Stimulated activated CD8-positive, alpha-beta memory T cell treated with anti-CD3 and anti-CD28 coated beads, Interleukin-4, amount 100 ng/mL, for 1 hour (primary cell): ENCODE data around the gene ID3.
A peak's percentile ranks its signal among the peaks of the same experiment; 100 is the strongest.

Source experiments
- DNase-seq, 2 donors: peaks; one replicate each; pipeline ENCODE4 v3.0.0-alpha.2; 2020; ENCODE audit warnings: low read depth in 2 of 2, low spot score in 1 of 2

ID3 gene

DNA sequence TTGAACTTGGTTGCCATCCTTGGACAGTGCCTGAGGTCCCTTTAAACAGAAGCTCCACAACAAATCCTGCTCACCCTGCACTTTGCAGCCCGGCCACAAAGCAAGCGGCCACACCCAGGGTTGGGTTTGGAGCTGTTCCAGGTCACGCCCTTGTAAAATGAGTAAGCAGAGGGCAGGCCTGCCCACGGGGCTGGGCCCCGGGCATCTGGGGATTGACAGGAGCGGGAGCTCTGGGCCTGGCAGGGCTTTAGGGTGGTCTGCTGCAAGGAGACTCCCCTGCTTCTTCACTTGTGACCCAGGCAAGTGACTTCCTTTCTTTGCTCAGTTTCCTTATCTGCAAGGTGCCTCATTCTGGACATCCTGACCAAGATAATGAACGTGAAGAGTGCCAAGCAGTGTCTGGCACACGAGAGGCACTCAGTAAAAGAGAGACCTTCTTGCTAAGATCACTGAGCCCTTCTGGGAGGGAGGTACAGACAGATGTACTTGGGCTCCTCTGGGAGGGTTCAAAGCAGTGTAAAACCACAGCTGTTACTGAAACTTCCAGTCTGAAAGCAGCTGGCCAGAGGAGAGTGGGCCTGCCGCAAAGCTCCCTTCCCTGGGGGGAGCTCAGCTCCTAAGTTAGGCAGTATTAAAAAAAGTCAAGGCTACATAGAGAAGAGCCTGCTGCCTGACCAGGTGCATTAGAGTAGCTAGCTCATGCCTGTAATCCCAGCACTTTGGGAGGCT, 30.9 kb downstream of the ID3 start:
- peak; percentile 43 to 68 for DNase-seq

DNA sequence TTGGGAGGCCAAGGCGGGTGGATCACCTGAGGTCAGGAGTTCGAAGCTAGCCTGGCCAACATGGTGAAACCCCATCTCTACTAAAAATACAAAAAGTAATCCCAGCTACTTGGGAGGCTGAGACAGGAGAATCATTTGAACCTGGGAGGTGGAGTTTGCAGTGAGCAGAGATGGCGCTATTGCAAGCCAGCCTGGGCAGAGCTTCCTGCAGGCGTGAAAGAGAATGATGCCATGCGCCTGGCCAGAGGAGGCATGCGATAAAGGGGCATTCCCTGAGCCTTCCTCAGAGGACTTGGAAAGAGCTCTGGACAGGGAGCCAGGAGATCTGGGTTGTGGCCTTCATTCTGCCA, 31.4 kb downstream of the ID3 start:
- DNase-seq = no peak

DNA sequence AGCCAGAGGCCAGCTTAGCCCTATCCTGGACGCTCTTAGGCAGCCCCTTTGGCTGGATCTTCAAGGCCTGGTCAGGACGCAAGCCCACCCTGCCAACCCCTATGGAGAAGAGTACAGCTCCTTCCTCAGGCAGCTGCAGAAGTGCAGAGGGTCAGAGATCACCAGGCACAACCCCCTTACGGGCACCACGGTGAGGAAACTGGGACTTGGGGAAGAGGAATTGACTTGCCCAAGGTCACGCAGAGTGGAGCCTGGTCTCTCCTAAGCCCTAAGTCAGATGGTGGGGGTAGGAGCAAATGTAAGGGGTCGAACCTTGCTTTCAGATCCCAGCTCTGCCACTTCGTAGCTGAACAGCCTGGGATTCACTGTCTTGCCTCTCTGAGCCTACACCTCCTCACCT, 31.9 kb downstream of the ID3 start:
- DNase-seq = no peak

DNA sequence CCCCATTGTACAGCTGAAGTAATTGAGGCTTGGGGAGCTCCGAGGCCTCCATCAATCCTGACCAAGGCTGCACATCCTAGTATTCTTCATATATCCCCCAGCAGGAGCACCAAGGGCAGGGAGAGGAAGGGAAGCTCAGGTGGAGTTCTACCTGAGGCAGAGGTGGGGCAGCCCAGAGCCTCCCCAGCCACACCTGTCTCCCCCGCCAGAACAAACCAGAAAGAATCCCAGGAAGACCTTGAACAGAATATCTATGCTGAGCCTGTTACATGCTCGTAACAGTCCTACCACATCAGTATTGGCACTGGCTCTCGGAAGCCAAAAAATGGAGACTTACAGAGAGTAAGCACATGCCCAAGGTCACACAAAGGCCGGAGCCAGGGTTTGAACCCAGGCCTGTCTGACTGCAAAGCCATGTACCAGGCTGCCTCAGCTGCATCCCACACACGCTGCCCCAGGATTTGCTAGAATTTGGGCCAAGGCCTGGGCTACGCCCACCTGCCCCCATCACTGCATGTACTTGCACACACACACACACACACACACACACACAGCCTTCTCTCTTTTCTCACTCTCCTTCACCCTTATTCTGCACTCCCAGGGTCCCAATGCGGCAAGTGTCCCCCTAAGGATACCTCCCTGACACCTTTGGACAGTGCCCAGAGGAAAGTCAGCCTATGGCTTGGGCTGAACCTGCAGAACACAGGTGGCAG, 32.8 kb downstream of the ID3 start:
- DNase-seq = no peak

DNA sequence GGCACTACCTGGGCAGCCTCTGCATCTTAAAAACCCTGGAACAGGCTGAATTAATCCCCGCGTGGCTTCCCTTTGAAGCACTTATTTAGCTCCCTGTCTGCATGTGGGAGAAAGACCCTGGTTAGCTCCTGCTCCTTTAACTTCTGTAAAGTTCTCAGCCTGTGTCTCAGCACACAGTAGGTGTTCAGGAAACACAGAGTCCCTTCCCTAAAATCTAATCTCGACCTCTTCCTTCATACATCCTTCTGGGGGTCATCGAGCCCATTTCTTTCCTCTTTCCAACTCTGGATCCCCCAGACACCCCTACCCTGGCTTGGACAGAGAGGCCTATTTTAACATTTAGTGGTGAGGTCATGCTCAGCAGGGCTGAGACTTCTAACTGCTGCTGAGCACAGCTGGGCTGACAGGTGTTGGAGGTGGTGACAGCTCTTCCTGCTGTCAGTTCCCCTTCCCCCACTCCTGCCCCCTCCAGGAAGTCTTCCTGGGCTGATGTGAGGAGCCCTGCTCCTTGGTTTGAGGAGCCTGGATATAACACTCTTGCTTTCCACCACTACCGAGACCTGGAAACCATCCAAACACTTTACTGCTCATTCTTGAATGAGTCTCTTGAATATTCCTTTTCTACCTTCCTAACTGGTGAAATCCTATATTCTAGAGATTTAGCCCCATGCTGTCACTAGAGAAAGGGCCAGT, 33.6 kb downstream of the ID3 start:
- no peak for DNase-seq

DNA sequence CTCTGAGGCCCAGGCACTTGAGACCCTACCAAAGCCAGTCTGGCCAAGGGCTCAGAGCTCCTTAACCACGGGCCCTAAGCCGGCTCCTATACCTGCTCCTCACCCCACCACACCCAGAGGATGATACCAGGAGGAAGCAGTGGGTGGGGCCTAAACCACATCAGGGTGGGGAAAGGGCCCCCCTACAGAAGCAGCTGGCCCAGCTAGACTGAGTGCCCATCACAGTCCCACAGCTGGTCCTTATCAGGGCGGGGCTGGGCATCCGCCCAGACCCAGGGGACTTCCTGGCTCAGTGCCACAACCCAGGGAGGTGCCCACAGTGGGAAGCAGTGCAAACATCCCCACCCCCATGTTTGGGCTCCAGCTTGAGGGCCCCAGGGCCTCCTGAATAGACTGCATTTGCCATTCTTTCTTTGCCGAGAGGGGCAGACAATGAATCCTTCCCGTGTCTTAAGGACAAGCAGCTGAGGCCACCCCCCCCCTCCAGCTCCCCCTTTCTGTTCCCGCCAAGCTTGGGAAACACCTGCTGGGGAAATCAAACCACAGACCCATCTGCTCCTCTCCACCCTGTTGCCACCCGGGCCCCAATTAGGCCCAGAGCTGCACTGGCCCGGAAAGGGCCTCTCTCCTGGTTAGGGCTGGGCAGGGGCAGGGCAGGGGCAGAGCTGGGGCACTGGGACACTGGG, 34.4 kb downstream of the ID3 start:
- no peak for DNase-seq

DNA sequence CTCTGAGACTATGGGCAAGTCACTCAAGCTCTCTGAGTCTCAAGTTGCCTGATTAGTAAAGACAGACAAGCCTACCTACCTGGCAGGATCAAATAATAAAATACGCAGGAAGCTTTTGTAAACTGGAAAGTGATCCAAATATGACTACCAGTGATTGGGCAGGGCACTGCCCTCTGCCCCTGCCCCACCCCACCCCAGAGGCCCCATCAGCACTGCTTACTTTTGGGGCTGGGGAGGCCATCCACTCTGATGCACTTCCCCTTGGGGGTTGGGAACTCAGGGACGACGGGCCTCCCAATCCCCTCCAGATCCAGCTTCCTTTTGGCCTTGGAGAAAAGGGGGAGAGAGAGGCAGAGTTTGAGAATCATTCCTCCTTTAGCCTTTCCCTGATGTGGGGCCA, 35.1 kb downstream of the ID3 start:
- no peak for DNase-seq

DNA sequence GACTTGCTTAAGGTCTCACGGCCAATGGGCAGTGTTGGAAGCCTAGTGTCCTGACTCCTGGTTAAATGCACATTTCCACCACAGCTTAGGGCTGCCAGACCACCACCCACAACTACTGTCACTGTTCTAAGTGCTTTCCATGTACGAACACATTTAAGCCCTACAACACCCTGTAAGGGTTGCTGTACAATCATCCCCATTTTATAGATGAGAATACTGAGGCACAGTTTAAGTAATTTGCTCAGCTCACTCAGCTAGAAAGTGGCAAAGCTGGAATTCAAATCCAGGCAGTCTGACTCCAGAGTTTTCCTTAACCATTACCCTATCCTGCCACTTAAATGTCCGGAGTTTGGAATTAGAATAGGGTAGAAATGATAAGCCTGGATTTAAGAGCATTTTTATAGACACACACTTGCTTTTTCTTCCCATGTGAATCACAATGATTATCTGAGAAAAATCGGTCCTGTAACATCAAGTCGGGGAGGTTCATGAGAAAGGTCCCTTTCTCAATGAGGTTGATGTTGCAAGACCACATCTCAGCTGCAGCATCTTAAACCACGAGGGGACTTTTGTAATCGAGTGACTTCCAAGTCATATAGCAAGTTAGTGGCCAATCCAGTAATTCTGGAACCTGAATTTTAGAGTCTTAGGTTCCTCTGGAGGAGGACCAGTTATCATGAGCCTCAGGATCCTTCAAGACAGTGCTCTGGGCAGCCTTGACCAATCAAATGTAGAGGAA, 36.9 kb downstream of the ID3 start:
- no peak for DNase-seq

DNA sequence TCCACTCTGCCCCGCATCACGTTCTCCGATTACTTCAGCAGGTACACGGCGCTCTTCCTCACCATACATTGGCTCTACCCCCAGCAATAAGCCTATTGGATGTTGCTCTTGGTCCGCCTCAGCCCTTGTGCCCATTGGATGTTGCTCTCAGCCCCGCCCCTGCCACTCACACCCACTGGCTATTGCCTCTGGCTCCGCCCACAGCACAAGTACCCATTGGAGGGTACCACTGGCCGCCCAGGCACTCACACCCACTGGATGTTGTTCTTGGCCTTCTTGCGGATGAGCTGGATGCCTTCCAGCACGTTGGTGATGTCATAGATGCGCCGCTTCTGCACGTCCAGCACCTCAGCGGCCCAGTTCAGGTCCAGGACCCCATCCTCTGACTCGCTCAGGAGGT, 37.7 kb downstream of the ID3 start:
- DNase-seq = no peak

DNA sequence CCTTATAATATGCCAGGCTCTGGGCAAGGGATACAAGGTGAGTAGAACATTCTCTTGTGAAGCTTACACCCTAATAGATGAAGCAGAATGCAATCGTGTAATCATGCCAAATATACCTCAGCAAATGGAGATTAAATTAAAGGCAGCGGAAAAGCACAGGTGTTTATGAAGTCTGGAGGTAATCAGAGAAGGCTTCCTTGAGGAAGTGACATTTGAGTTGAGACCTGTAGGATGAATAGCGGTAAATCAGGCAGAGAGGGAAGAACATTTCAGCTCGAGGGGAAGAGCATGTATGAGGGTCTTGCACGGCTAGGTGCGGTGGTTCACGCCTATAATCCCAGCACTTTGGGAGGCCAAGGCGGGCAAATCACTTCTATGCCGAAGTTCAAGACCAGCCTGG, 41.7 kb downstream of the ID3 start:
- DNase-seq = no peak

DNA sequence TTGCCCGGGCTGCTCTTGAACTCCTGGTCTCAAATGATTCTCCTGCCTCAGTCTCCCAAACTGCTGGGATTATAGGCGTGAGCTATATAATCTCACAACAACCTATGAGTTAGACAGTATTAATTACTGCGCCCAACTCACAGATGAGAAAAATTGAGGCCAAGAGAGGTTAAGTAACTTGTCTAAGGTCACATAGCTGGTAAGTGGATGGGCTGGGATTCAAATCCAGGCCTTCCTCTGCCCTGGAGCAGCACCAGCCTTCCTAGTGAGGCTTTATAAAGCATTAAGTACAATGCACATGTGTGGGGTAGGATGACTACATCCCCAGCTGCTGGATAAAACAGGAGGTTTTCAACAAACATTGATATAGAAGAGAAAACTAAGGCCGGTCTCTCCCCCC, 43.4 kb downstream of the ID3 start:
- DNase-seq = no peak

DNA sequence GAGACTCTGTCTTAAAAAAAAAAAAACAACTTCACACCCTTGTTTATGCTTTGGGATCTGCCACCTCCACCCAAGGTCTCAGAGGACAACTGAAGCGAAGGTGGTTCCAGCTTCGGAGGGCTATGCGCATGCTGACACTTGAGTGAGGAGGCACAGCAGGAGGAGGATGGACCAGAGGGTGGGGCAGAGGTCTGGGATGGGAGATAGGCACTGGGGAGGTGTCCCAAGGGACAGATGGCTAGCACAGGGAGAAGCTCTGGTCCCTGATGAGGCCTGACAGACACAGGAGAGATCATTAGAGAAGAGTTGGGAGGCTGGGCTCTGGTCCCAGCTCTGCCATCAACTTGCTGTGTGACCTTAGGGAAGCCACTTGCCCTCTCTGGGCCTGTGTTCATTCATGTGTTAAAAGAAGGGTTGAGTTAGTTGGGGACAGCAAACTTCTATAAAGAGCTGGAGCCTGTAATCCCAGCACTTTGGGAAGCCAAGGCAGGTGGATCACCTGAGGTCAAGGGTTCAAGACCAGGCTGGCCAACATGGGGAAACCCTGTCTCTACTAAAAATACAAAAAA, 45.1 kb downstream of the ID3 start:
- DNase-seq = no peak

DNA sequence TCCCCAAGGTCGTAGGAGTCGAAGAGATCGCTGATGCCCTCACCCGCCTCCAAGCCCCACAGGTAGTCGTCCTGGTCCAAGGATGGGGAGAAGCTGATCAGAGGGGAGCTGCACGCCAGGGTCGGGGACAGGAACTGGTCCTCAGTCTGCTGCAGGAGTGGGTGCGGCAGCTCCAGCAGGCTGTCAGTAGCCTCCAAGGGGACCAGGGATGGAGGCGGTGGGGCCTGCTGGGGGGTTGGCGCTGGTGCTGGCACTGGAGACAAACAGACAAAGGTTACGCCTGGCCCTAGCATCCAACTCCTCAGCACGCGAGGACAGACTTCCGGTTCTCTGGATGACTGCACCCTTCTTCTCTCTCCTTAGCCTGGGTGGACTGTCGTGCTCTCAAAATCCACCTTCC, 49.4 kb downstream of the ID3 start:
- no peak for DNase-seq
